ENCODE data around the gene CREM. TPM values are rescaled to one million over a fixed set of nuclear protein-coding genes. Genes with fewer than 3 reads are reported as not detected.

Gene CREM
- polyA plus RNA-seq, 2 donors = 10.0 to 16.3 TPM

- Histone ChIP-seq H3K36me3 (ENCODE audit: control insufficient read depth in 2 of 2, insufficient read depth in 2 of 2, low read length in 1 of 2) (no peaks in the 10 kb centered on the region), H3K4me1 (ENCODE audit: control insufficient read depth in 2 of 2, insufficient read depth in 2 of 2, low read length in 1 of 2) (no peaks in the 10 kb centered on the region), H3K27me3 (ENCODE audit: control insufficient read depth in 1 of 2, insufficient read depth in 2 of 2, low read length in 2 of 2) (no peaks in the 10 kb centered on the region), H3K9me3 (ENCODE audit: control insufficient read depth in 2 of 2, insufficient read depth in 1 of 2, low read depth in 1 of 2, low read length in 1 of 2) (no peaks in the 10 kb centered on the region), H3K4me3 (ENCODE audit: low read depth in 1 of 2, low read length in 2 of 2) (no peak overlapping the region), H3K27ac (ENCODE audit: low read depth in 2 of 2, low read length in 1 of 2) (no peak overlapping the region)
Observed at GRCh38 chr10:35202050-35202449, 75.4 kb downstream of the CREM start.

GRCh38 chr10:35203745-35204144 is 77.1 kb downstream of the CREM start:
- no peak overlapping the region for H3K4me3 ChIP-seq (ENCODE audit: low read depth in 1 of 2, low read length in 2 of 2)
- 78 to 80% methylated on average over 4 of the region's 4 CpGs for WGBS, 2 donors
- H3K4me1 ChIP-seq (ENCODE audit: control insufficient read depth in 2 of 2, insufficient read depth in 2 of 2, low read length in 1 of 2) = no peaks in the 10 kb centered on the region
- H3K9me3 ChIP-seq (ENCODE audit: control insufficient read depth in 2 of 2, insufficient read depth in 1 of 2, low read depth in 1 of 2, low read length in 1 of 2) = no peaks in the 10 kb centered on the region
- H3K36me3 ChIP-seq (ENCODE audit: control insufficient read depth in 2 of 2, insufficient read depth in 2 of 2, low read length in 1 of 2) = no peaks in the 10 kb centered on the region
- H3K27ac ChIP-seq (ENCODE audit: low read depth in 2 of 2, low read length in 1 of 2) = no peak overlapping the region
- H3K27me3 ChIP-seq (ENCODE audit: control insufficient read depth in 1 of 2, insufficient read depth in 2 of 2, low read length in 2 of 2) = no peaks in the 10 kb centered on the region

- Histone ChIP-seq H3K27ac (ENCODE audit: low read depth in 2 of 2, low read length in 1 of 2) (no peak overlapping the region), H3K9me3 (ENCODE audit: control insufficient read depth in 2 of 2, insufficient read depth in 1 of 2, low read depth in 1 of 2, low read length in 1 of 2) (no peaks in the 10 kb centered on the region), H3K36me3 (ENCODE audit: control insufficient read depth in 2 of 2, insufficient read depth in 2 of 2, low read length in 1 of 2) (no peaks in the 10 kb centered on the region), H3K4me1 (ENCODE audit: control insufficient read depth in 2 of 2, insufficient read depth in 2 of 2, low read length in 1 of 2) (no peaks in the 10 kb centered on the region), H3K27me3 (ENCODE audit: control insufficient read depth in 1 of 2, insufficient read depth in 2 of 2, low read length in 2 of 2) (no peaks in the 10 kb centered on the region), H3K4me3 (ENCODE audit: low read depth in 1 of 2, low read length in 2 of 2) (no peak overlapping the region)
- 80 to 83% methylated on average over 4 of the region's 4 CpGs for WGBS, 2 donors
Observed at GRCh38 chr10:35204650-35205319, 78.1 kb downstream of the CREM start.

- Histone ChIP-seq H3K4me3 (ENCODE audit: low read depth in 1 of 2, low read length in 2 of 2) (no peak overlapping the region), H3K27me3 (ENCODE audit: control insufficient read depth in 1 of 2, insufficient read depth in 2 of 2, low read length in 2 of 2) (no peaks in the 10 kb centered on the region), H3K27ac (ENCODE audit: low read depth in 2 of 2, low read length in 1 of 2) (no peak overlapping the region), H3K4me1 (ENCODE audit: control insufficient read depth in 2 of 2, insufficient read depth in 2 of 2, low read length in 1 of 2) (no peaks in the 10 kb centered on the region), H3K9me3 (ENCODE audit: control insufficient read depth in 2 of 2, insufficient read depth in 1 of 2, low read depth in 1 of 2, low read length in 1 of 2) (no peaks in the 10 kb centered on the region), H3K36me3 (ENCODE audit: control insufficient read depth in 2 of 2, insufficient read depth in 2 of 2, low read length in 1 of 2) (no peaks in the 10 kb centered on the region)
- WGBS, 2 donors = 91 to 95% methylated on average over 3 of the region's 3 CpGs
Observed at GRCh38 chr10:35206274-35206673, 79.6 kb downstream of the CREM start.

- H3K4me3 ChIP-seq (ENCODE audit: low read depth in 1 of 2, low read length in 2 of 2) = no peak overlapping the region
- 83 to 93% methylated on average over 5 of the region's 5 CpGs for WGBS, 2 donors
- H3K27ac ChIP-seq (ENCODE audit: low read depth in 2 of 2, low read length in 1 of 2) = no peak overlapping the region
Observed at GRCh38 chr10:35208536-35208935, 81.9 kb downstream of the CREM start.

GRCh38 chr10:35208949-35209613 is 82.4 kb downstream of the CREM start:
- H3K27ac ChIP-seq (ENCODE audit: low read depth in 2 of 2, low read length in 1 of 2) = no peak overlapping the region
- no peaks in the 10 kb centered on the region for H3K36me3 ChIP-seq (ENCODE audit: control insufficient read depth in 2 of 2, insufficient read depth in 2 of 2, low read length in 1 of 2)
- 78 to 80% methylated on average over 7 of the region's 7 CpGs for WGBS, 2 donors
- no peaks in the 10 kb centered on the region for H3K4me1 ChIP-seq (ENCODE audit: control insufficient read depth in 2 of 2, insufficient read depth in 2 of 2, low read length in 1 of 2)
- no peak overlapping the region for H3K4me3 ChIP-seq (ENCODE audit: low read depth in 1 of 2, low read length in 2 of 2)
- no peaks in the 10 kb centered on the region for H3K9me3 ChIP-seq (ENCODE audit: control insufficient read depth in 2 of 2, insufficient read depth in 1 of 2, low read depth in 1 of 2, low read length in 1 of 2)
- H3K27me3 ChIP-seq (ENCODE audit: control insufficient read depth in 1 of 2, insufficient read depth in 2 of 2, low read length in 2 of 2) = no peaks in the 10 kb centered on the region

More at GRCh38 chr10:35208536-35208935, 81.9 kb downstream of the CREM start:
- Histone ChIP-seq H3K9me3 (ENCODE audit: control insufficient read depth in 2 of 2, insufficient read depth in 1 of 2, low read depth in 1 of 2, low read length in 1 of 2) (no peaks in the 10 kb centered on the region), H3K27me3 (ENCODE audit: control insufficient read depth in 1 of 2, insufficient read depth in 2 of 2, low read length in 2 of 2) (no peaks in the 10 kb centered on the region), H3K4me1 (ENCODE audit: control insufficient read depth in 2 of 2, insufficient read depth in 2 of 2, low read length in 1 of 2) (no peaks in the 10 kb centered on the region), H3K36me3 (ENCODE audit: control insufficient read depth in 2 of 2, insufficient read depth in 2 of 2, low read length in 1 of 2) (no peaks in the 10 kb centered on the region)

GRCh38 chr10:35210961-35211360 is 84.3 kb downstream of the CREM start:
- 80 to 81% methylated on average over 6 of the region's 6 CpGs for WGBS, 2 donors
- no peak overlapping the region for H3K27ac ChIP-seq (ENCODE audit: low read depth in 2 of 2, low read length in 1 of 2)
- H3K27me3 ChIP-seq (ENCODE audit: control insufficient read depth in 1 of 2, insufficient read depth in 2 of 2, low read length in 2 of 2) = no peaks in the 10 kb centered on the region
- H3K36me3 ChIP-seq (ENCODE audit: control insufficient read depth in 2 of 2, insufficient read depth in 2 of 2, low read length in 1 of 2) = no peaks in the 10 kb centered on the region
- no peaks in the 10 kb centered on the region for H3K9me3 ChIP-seq (ENCODE audit: control insufficient read depth in 2 of 2, insufficient read depth in 1 of 2, low read depth in 1 of 2, low read length in 1 of 2)
- no peaks in the 10 kb centered on the region for H3K4me1 ChIP-seq (ENCODE audit: control insufficient read depth in 2 of 2, insufficient read depth in 2 of 2, low read length in 1 of 2)
- no peak overlapping the region for H3K4me3 ChIP-seq (ENCODE audit: low read depth in 1 of 2, low read length in 2 of 2)

- H3K4me3 ChIP-seq (ENCODE audit: low read depth in 1 of 2, low read length in 2 of 2) = no peak overlapping the region
- H3K27me3 ChIP-seq (ENCODE audit: control insufficient read depth in 1 of 2, insufficient read depth in 2 of 2, low read length in 2 of 2) = no peaks in the 10 kb centered on the region
- H3K27ac ChIP-seq (ENCODE audit: low read depth in 2 of 2, low read length in 1 of 2) = no peak overlapping the region
- WGBS, 2 donors = 56 to 57% methylated on average over 7 of the region's 7 CpGs
- H3K36me3 ChIP-seq (ENCODE audit: control insufficient read depth in 2 of 2, insufficient read depth in 2 of 2, low read length in 1 of 2) = no peaks in the 10 kb centered on the region
- H3K9me3 ChIP-seq (ENCODE audit: control insufficient read depth in 2 of 2, insufficient read depth in 1 of 2, low read depth in 1 of 2, low read length in 1 of 2) = no peaks in the 10 kb centered on the region
- no peaks in the 10 kb centered on the region for H3K4me1 ChIP-seq (ENCODE audit: control insufficient read depth in 2 of 2, insufficient read depth in 2 of 2, low read length in 1 of 2)
Observed at GRCh38 chr10:35211390-35211789, 84.7 kb downstream of the CREM start.

GRCh38 chr10:35212856-35213255 is 86.2 kb downstream of the CREM start:
- WGBS, 2 donors = 69 to 74% methylated on average over 6 of the region's 6 CpGs
- no peak overlapping the region for H3K4me3 ChIP-seq (ENCODE audit: low read depth in 1 of 2, low read length in 2 of 2)
- no peaks in the 10 kb centered on the region for H3K36me3 ChIP-seq (ENCODE audit: control insufficient read depth in 2 of 2, insufficient read depth in 2 of 2, low read length in 1 of 2)
- H3K27ac ChIP-seq (ENCODE audit: low read depth in 2 of 2, low read length in 1 of 2) = no peak overlapping the region
- no peaks in the 10 kb centered on the region for H3K27me3 ChIP-seq (ENCODE audit: control insufficient read depth in 1 of 2, insufficient read depth in 2 of 2, low read length in 2 of 2)
- H3K4me1 ChIP-seq (ENCODE audit: control insufficient read depth in 2 of 2, insufficient read depth in 2 of 2, low read length in 1 of 2) = no peaks in the 10 kb centered on the region
- H3K9me3 ChIP-seq (ENCODE audit: control insufficient read depth in 2 of 2, insufficient read depth in 1 of 2, low read depth in 1 of 2, low read length in 1 of 2) = no peaks in the 10 kb centered on the region

- no peak overlapping the region for H3K4me3 ChIP-seq (ENCODE audit: low read depth in 1 of 2, low read length in 2 of 2)
- no peaks in the 10 kb centered on the region for H3K36me3 ChIP-seq (ENCODE audit: control insufficient read depth in 2 of 2, insufficient read depth in 2 of 2, low read length in 1 of 2)
- H3K9me3 ChIP-seq (ENCODE audit: control insufficient read depth in 2 of 2, insufficient read depth in 1 of 2, low read depth in 1 of 2, low read length in 1 of 2) = no peaks in the 10 kb centered on the region
- no peaks in the 10 kb centered on the region for H3K27me3 ChIP-seq (ENCODE audit: control insufficient read depth in 1 of 2, insufficient read depth in 2 of 2, low read length in 2 of 2)
- WGBS, 2 donors = 93 to 95% methylated on average over 7 of the region's 7 CpGs
- H3K27ac ChIP-seq (ENCODE audit: low read depth in 2 of 2, low read length in 1 of 2) = no peak overlapping the region
- no peaks in the 10 kb centered on the region for H3K4me1 ChIP-seq (ENCODE audit: control insufficient read depth in 2 of 2, insufficient read depth in 2 of 2, low read length in 1 of 2)
Observed at GRCh38 chr10:35213699-35214098, 87.1 kb downstream of the CREM start.

All from esophagus (tissue), 2 donors.